GM18868 (cell line): ENCODE results near the gene ACADS.

Experiments
- ATAC-seq: cut with Tn5 transposase; IDR thresholded peaks from one replicate; pipeline ENCODE4 v1.9.1; 2021; ENCODE audit warnings: mild to moderate bottlenecking, moderate library complexity; ENCODE audit not compliant: unreplicated experiment

The ACADS gene

GRCh38 chr12:120700886-120701285 lies 24.7 kb upstream of the ACADS start:
- no peak for ATAC-seq

DNA sequence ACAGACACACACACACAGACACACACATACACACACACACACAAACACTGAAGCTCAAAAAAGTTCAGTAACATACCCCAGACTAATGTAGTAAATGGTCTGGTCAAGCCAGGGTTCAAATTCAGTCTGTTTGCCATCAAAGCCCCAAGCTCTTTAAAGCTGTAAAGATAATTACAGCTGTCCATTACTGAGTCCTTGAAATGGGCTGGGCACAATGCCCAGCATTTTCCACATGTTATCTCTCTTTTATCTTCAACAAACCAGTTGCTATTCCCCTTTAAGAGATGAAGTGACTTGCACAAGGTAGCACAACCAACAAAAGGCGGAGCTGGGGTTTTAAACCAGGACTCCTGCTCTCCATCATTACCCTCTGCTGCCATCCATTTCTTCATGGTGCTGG lies 23.0 kb upstream of the ACADS start:
- no peak for ATAC-seq

GRCh38 chr12:120703311-120703942 lies 22.2 kb upstream of the ACADS start:
- ATAC-seq, result no peak

- no peak for ATAC-seq
Measured at GRCh38 chr12:120705618-120706017, 20.0 kb upstream of the ACADS start.

GRCh38 chr12:120706029-120706428 lies 19.6 kb upstream of the ACADS start:
- ATAC-seq, result no peak

DNA sequence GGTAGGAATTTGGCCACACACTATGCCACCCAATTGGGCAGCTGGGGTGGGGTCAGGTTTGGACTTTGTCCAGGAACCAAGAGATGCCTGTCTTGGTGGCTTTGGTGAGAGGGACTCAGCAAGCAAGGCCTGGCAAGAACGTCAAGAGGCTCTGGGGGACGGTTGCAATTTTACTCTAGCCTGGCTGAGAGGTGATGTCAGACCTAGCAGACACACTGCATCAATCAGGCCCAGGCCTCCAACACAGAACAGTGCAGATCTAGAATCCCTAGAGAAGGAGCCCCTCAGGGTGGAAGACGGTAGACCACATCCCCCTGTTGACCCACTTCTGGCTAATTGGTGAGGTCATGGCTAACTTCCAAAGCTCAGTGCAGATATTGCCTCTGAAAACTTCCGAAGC lies 17.0 kb upstream of the ACADS start:
- ATAC-seq, result no peak

GRCh38 chr12:120710031-120710804 lies 15.4 kb upstream of the ACADS start, which contains the start of gene UNC119B:
Gene UNC119B, plus strand, starts transcription at chr12:120710458. Its CDS starts 17 bp downstream, at chr12:120710475.
- peak; percentile 71 for ATAC-seq

DNA sequence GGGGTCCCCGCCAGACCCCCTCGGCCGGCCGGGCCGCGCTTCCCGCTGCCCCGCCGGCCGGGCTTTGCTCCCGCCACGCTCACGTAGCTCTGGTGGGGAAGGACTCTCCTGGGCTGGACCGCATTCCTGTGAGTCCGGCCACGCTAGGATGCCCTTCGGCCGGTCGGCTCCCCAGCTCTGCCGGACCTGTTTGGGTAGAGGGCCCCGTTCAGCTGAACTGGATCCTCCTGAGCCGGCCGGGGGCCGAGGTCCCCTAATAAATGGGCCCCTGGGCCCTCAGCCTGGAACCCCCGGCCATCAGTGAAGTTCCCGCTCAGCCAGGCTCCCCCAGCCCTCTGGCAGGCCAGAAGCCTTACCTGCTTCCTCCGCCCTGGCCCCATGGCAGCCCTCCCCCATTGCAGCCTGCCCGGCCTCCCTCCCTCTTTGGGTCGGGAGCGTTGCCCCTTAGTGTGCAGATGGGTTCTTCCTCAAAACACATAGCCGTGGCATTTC lies 14.8 kb upstream of the ACADS start:
- peak; percentile 37 for ATAC-seq

DNA sequence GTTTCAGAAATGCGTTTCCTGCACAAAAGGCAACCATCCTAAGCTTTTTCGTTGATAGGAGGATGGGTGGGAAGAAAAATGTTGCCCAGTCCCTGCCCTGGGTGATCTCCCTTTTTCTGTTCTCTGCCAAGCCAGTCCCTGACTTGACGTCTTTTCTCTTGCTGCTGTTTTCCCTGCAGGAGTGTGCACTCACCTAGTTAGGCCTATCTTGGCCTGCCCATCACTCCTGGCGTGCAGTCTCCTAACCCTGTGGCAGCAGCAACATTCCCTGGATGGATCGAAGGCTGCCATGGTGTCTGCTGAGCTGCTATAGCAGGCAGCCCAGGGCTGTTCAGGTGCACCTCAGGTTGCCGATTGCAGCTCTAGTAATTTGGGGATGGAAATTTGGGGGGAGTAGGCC lies 14.2 kb upstream of the ACADS start:
- no peak for ATAC-seq

DNA sequence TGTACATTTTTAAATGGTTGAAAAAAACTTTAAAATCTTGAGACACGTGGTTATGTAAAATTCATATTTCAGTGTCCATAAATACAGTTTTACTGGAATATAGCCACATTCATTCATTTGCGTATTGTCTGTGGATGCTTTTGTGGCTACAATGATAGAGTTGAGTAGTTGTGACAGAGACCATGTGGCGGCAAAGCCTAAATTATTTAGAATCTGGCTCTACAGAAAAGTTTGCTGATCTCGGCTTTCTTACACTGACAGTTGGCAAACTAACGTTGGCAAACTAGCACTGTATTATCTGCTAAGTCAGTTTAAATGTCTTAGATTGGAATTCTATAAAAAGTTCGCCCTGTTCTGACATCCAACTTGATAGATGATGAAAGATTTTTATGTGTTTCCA lies 13.0 kb upstream of the ACADS start:
- no peak for ATAC-seq

GRCh38 chr12:120713861-120714482 lies 11.7 kb upstream of the ACADS start:
- ATAC-seq, result no peak

DNA sequence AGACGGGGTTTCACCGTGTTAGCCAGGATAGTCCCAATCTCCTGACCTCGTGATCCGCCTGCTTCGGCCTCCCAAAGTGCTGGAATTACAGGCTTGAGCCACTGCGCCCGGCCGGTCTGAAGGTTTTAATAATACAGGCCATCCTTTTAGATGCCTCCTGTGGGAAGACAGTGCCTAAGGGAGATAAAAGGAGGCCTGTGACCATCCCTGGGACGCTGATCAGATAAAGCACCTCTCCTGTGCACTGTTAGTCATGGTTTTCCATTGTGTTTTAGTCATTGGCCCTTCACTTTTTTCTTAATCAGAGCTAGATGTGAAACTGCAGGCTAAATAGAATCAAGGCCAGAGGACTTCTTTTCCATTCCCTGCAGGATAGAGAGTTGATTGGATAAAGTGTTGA lies 7.6 kb upstream of the ACADS start:
- ATAC-seq, result no peak

GRCh38 chr12:120719072-120719471 lies 6.6 kb upstream of the ACADS start:
- ATAC-seq, result no peak

DNA sequence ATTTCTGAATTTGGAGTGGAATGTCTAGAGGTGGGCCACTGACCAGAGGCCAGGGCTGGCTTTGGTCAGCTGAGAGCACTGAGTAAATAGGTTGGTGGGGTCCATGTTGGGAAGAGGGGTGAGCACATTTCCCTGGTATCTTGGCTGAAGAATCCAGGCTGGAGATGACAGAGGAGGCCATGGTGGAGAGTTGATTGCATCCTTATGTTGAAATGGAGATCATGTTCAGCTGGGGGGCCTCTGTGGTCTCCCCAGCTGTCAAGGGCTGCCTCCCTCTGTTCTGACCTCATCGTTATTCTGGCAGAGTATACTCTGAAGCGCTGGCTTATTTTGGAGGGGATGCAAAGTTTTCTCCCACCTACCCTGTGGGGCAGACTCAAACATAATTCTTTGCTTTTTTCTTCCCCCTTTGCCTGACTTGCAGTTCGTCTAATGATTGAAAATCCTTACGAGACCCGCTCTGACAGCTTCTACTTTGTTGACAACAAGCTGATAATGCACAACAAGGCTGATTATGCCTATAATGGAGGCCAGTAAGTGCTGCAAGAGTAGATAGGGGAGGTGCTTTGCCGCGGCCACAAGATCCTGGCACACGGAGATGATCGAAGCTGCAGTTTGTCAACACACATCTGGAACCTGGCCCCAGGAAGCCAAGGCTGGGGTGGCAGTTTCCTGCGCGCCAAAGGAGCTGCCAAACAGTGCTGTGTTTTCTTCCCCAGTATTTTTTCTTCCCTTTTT lies 6.0 kb upstream of the ACADS start:
- no peak for ATAC-seq

DNA sequence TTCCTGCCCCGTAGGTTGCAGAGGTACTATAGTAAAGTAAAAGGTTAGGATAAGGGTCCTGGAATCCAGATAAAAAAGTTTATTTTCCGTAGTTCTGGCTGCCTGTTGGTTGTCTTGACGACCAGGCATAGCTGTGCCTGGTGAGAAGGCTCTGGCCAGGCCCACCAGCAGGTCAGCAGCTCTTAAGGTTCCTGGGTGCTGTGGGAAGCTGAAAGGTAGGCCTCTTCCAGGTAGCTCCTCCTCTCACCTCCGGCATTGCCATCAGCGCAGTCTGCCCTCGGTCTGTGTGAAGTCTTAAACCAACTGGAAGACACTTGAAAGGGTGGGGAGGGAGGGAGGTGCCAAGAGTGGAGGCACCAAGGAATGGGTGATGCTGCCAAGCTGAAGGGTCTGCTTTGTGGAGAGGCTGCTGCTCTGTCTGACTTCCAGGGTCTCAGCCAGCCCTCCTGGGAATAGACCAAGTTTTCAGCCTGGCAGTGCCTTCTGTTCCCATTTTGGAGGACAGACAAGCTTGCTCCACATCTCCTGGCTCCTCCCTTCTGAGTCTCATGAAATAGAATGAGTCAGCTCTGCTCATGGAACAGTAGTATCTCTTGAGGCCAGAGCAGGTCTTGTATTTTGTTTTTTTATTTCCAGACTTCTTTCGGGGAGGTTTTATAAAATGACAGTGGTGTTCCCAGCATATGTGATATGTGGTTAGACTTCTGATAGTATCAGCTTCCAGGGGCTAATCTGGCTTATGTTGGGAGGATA lies 5.2 kb upstream of the ACADS start:
- no peak for ATAC-seq

- ATAC-seq, result no peak
Measured at GRCh38 chr12:120720987-120721801, 4.4 kb upstream of the ACADS start.

GRCh38 chr12:120721866-120722265 lies 3.8 kb upstream of the ACADS start:
- ATAC-seq, result no peak

GRCh38 chr12:120722784-120723183 lies 2.8 kb upstream of the ACADS start:
- no peak for ATAC-seq

DNA sequence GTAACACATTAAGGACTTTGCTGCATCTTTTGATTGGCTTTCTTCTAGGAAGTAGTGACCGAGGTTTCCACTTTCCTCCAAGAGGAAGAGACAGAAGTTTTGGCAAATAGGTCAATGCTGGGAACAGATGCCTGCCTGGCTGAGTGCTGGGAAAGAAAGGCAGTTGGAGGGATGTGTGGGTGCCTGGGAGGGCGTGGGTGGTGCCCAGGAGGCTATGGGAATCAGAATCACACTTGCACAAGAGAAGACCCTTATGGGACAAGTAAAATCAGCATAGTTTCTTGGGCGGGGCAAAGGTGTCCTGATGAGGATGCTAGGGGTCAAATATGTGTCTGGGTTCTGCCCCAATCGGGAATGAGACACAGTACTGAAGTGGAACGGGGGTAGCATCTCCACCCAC lies 906 bp upstream of the ACADS start:
- ATAC-seq, result no peak
